Measurements from ENCODE around the gene PLA2G2F. TPM values are rescaled to one million over a fixed set of nuclear protein-coding genes. Genes with fewer than 3 reads are reported as not detected.

The PLA2G2F gene
- total and polyA plus RNA-seq, 2 experiments from 2014 or later = not detected

DNA sequence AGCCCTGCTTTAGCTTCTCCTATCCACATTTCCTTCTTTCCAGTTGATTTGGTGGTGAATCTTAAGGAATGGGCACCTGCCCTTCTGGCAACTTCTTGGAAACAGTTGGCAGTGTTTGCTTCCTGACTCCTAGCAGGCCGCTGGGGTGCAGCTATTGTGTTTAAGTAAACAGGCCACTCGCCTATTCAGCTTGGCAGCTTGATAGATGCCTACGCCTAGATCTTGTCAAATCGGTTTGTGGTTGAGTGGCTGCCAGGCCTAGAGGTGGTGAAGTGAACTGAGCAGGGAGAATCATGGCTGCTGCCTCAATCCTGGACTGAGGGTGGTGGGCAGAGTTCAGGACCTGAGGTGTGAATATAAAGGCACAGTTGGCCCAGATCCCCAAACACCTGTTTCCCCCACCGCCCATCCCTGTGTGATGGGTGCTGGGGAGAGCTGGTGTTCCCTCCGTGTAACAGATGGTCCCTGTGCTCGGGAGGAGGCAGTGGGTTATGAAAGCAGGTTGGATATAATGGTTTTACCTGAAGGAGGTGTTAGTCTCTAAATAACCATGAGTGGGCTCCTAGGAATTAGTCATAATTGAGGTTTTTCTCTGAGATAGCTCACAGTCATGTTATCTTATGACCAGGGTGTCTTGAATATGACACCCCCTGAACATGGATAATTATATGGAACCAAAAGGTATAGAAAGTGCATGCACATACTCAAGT is 48.1 kb downstream of the PLA2G2F start:
- Histone ChIP-seq H3K36me3 (replicated peaks; ENCODE audit: insufficient read depth, low read depth) (no peaks in the 10 kb centered on the region), H2AFZ (no peak overlapping the region), H3K4me1 (ENCODE audit: insufficient read depth) (peaks cover 7% of the 10 kb centered on the region), H3K9me3 (ENCODE audit: low read depth) (no peaks in the 10 kb centered on the region), H3K27ac (no peak overlapping the region), H3K4me3 (no peak overlapping the region), H3K9me2 (replicated peaks; ENCODE audit: insufficient read depth) (no peaks in the 10 kb centered on the region), H3K27me3 (no peaks in the 10 kb centered on the region), H3K4me2 (no peak overlapping the region), H3K79me2 (no peaks in the 10 kb centered on the region), H4K20me1 (ENCODE audit: insufficient read depth, poor library complexity, severe bottlenecking) (no peaks in the 10 kb centered on the region)
- DNase-seq (ENCODE audit: low spot score) = no peak
- 75% methylated on average over 7 of the region's 7 CpGs for WGBS (ENCODE audit: low lambda C conversion rate, missing lambda C conversion rate)
- TF ChIP-seq, protein P1, sequence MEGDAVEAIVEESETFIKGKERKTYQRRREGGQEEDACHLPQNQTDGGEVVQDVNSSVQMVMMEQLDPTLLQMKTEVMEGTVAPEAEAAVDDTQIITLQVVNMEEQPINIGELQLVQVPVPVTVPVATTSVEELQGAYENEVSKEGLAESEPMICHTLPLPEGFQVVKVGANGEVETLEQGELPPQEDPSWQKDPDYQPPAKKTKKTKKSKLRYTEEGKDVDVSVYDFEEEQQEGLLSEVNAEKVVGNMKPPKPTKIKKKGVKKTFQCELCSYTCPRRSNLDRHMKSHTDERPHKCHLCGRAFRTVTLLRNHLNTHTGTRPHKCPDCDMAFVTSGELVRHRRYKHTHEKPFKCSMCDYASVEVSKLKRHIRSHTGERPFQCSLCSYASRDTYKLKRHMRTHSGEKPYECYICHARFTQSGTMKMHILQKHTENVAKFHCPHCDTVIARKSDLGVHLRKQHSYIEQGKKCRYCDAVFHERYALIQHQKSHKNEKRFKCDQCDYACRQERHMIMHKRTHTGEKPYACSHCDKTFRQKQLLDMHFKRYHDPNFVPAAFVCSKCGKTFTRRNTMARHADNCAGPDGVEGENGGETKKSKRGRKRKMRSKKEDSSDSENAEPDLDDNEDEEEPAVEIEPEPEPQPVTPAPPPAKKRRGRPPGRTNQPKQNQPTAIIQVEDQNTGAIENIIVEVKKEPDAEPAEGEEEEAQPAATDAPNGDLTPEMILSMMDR (IDR thresholded peaks at IDR 0.05; ENCODE audit: poor library complexity) = no peak
- TF ChIP-seq EZH2 (IDR thresholded peaks at IDR 0.05; ENCODE audit: borderline replicate concordance) = no peak
- no peak for TF ChIP-seq EZH2phosphoT487 (IDR thresholded peaks at IDR 0.05; ENCODE audit: low read depth, severe bottlenecking, unreplicated experiment)

GRCh38 chr1:20187813-20188454 is 48.8 kb downstream of the PLA2G2F start:
- Histone ChIP-seq H3K9me3 (ENCODE audit: low read depth) (no peaks in the 10 kb centered on the region), H3K27me3 (no peaks in the 10 kb centered on the region), H3K79me2 (no peaks in the 10 kb centered on the region), H2AFZ (no peak overlapping the region), H3K9me2 (replicated peaks; ENCODE audit: insufficient read depth) (no peaks in the 10 kb centered on the region), H3K36me3 (replicated peaks; ENCODE audit: insufficient read depth, low read depth) (no peaks in the 10 kb centered on the region), H3K4me2 (no peak overlapping the region), H4K20me1 (ENCODE audit: insufficient read depth, poor library complexity, severe bottlenecking) (no peaks in the 10 kb centered on the region), H3K4me1 (ENCODE audit: insufficient read depth) (peaks cover 7% of the 10 kb centered on the region), H3K27ac (no peak overlapping the region), H3K4me3 (no peak overlapping the region)
- no peak for DNase-seq (ENCODE audit: low spot score)
- TF ChIP-seq EZH2 (IDR thresholded peaks at IDR 0.05; ENCODE audit: borderline replicate concordance) (no peak), EZH2phosphoT487 (IDR thresholded peaks at IDR 0.05; ENCODE audit: low read depth, severe bottlenecking, unreplicated experiment) (no peak)
- TF ChIP-seq, protein P1 (IDR thresholded peaks at IDR 0.05; ENCODE audit: poor library complexity) = no peak
- 58% methylated on average over 4 of the region's 4 CpGs for WGBS (ENCODE audit: low lambda C conversion rate, missing lambda C conversion rate)

DNA sequence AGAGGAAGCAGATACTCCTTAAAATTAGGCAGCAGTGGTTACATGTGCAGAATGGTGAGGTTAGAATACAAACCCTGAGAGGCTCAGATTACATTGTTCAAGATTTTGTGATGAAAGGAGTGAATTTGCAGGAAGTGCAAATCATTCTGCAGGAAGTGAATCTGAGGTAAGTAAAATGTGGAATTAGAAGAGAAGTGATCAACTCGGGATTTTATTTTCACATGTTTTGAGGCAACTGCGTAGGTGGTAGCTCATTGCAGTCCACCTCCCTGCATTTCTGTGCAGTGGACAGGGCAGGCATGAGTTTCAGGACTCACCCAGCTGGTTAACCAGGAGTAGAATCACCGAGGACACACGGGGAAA is 49.3 kb downstream of the PLA2G2F start:
- Histone ChIP-seq H3K4me3 (no peak overlapping the region), H3K9me2 (replicated peaks; ENCODE audit: insufficient read depth) (no peaks in the 10 kb centered on the region), H4K20me1 (ENCODE audit: insufficient read depth, poor library complexity, severe bottlenecking) (no peaks in the 10 kb centered on the region), H3K27me3 (no peaks in the 10 kb centered on the region), H3K79me2 (no peaks in the 10 kb centered on the region), H3K4me1 (ENCODE audit: insufficient read depth) (peaks cover 7% of the 10 kb centered on the region), H3K27ac (no peak overlapping the region), H2AFZ (no peak overlapping the region), H3K4me2 (no peak overlapping the region), H3K36me3 (replicated peaks; ENCODE audit: insufficient read depth, low read depth) (no peaks in the 10 kb centered on the region), H3K9me3 (ENCODE audit: low read depth) (no peaks in the 10 kb centered on the region)
- DNase-seq (ENCODE audit: low spot score) = no peak
- TF ChIP-seq EZH2phosphoT487 (IDR thresholded peaks at IDR 0.05; ENCODE audit: low read depth, severe bottlenecking, unreplicated experiment) (no peak), EZH2 (IDR thresholded peaks at IDR 0.05; ENCODE audit: borderline replicate concordance) (no peak)
- TF ChIP-seq, protein P1 (IDR thresholded peaks at IDR 0.05; ENCODE audit: poor library complexity) = no peak
- WGBS (ENCODE audit: low lambda C conversion rate, missing lambda C conversion rate) = 83% methylated on average over 4 of the region's 4 CpGs

Measured in hepatocyte (in vitro differentiated cells).